ENCODE measurements around the gene OSGIN1. TPM values are rescaled to one million over a fixed set of nuclear protein-coding genes. Genes with fewer than 3 reads are reported as not detected.

Gene OSGIN1
- total RNA-seq, 2 experiments from 2014 or later: 2.1 to 2.6 TPM

DNA sequence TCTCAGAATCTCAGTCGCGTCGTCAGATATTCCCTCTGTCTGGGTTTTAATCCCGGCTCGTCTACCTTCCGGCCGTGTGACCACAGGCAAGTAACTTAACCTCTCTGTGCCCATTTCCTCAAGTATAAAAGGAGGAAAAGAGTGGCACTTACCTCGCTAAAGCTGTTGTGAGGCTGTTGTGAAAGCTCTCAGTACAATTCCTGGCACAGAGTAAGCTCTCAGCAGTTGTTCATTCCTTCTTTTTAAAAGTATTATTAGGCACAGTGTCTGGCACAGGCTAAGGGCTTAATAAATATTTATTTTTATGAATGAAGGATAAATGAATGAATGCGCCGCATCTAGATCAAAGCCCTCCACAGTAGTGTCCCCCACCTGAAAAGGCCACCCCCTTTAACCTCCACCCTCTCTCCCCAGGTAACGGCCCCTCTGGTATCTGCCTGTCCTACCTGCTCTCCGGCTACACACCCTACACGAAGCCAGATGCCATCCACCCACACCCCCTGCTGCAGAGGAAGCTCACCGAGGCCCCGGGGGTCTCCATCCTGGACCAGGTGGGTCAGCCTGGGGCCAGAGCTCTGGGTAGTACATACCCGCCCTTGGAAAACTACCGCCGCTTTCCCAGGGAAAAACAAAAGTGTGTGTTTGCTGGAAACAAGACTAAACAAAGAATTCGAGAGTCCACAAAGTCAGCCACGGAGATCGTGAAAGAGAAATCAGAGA is 6.0 kb downstream of the OSGIN1 start:
- Histone ChIP-seq H3K9me3 (ENCODE audit: control insufficient read depth in 1 of 2, insufficient read depth in 1 of 2, low read length in 2 of 2) (peaks cover 0 to 15% of the 10 kb centered on the region in 2 experiments), H3K27ac (ENCODE audit: low read depth in 1 of 2, low read length in 2 of 2) (no peak overlapping the region), H3K4me3 (ENCODE audit: low read length) (no peak overlapping the region), H3K36me3 (ENCODE audit: insufficient read depth, low read length) (no peaks in the 10 kb centered on the region), H3K4me1 (ENCODE audit: insufficient read depth, low read length) (peaks cover 5% of the 10 kb centered on the region), H3K27me3 (ENCODE audit: control insufficient read depth in 1 of 2, insufficient read depth in 2 of 2, low read length in 2 of 2) (peaks cover 21 to 23% of the 10 kb centered on the region in 2 experiments)
- intact Hi-C loops (cut with DNase I, micrococcal nuclease): loop anchor here in 1 of 2 experiments (5.0 kb wide), 2 partner anchors 103 to 548 kb away; no protein-coding TSS in a partner anchor
- no peak overlapping the region for H3K27ac Mint-ChIP-seq
- TF ChIP-seq, protein P1, sequence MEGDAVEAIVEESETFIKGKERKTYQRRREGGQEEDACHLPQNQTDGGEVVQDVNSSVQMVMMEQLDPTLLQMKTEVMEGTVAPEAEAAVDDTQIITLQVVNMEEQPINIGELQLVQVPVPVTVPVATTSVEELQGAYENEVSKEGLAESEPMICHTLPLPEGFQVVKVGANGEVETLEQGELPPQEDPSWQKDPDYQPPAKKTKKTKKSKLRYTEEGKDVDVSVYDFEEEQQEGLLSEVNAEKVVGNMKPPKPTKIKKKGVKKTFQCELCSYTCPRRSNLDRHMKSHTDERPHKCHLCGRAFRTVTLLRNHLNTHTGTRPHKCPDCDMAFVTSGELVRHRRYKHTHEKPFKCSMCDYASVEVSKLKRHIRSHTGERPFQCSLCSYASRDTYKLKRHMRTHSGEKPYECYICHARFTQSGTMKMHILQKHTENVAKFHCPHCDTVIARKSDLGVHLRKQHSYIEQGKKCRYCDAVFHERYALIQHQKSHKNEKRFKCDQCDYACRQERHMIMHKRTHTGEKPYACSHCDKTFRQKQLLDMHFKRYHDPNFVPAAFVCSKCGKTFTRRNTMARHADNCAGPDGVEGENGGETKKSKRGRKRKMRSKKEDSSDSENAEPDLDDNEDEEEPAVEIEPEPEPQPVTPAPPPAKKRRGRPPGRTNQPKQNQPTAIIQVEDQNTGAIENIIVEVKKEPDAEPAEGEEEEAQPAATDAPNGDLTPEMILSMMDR (IDR thresholded peaks at IDR 0.05): no peak
- POLR2A ChIA-PET: no interaction called here
- no peaks in the 10 kb centered on the region for H3K36me3 Mint-ChIP-seq (ENCODE audit: low read depth)
- peaks cover 25% of the 10 kb centered on the region for H3K27me3 Mint-ChIP-seq
- no peak for DNase-seq
- CTCF ChIA-PET: no interaction called here
- H3K4me1 Mint-ChIP-seq (ENCODE audit: low read depth): peaks cover 5% of the 10 kb centered on the region
- ATAC-seq (ENCODE audit: poor library complexity): no peak
- no peak overlapping the region for H3K4me3 Mint-ChIP-seq
- H3K9me3 Mint-ChIP-seq: no peaks in the 10 kb centered on the region

DNA sequence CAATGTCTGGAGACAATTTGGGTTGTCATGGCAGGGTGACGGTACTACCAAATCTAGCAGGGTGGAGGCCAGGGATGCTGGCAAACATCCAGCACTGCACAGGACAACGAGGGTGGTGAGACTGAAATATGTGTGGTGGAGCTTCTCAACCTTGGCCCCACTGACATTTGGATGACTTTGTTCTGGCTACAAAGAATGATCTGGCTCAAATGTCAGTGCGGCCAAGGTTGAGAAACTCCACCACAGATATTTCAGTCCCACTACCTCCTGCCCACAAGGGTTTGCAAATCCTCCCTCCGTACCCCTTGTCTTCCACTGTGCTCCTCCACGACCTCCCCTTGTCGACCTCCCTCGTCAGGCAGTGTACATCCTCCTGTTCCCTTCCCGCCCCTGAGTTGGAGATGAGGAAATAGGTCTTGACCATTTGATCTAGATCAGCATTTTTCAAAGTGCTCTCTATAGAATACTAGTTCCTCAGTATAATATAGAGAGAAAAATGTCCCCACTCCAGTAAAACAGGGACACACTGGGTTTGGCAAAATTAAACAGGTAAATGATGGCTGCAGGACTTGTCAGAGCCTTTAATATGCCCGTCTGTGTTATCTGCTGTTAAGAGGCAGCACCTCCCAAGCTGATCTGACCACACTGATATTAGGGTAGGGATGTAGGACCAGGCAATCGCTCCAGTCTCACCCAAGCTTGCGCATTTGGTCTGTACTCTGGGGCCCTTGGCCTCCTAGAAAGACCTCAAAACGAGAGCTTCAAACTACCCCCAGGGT is 6.8 kb downstream of the OSGIN1 start:
- Mint-ChIP-seq H3K36me3 (ENCODE audit: low read depth) (no peaks in the 10 kb centered on the region), H3K4me1 (ENCODE audit: low read depth) (no peaks in the 10 kb centered on the region), H3K9me3 (no peaks in the 10 kb centered on the region), H3K27ac (no peak overlapping the region), H3K4me3 (no peak overlapping the region), H3K27me3 (peaks cover 17% of the 10 kb centered on the region)
- TF ChIP-seq, protein P1 (IDR thresholded peaks at IDR 0.05): no peak
- Histone ChIP-seq H3K36me3 (ENCODE audit: insufficient read depth, low read length) (no peaks in the 10 kb centered on the region), H3K9me3 (ENCODE audit: control insufficient read depth in 1 of 2, insufficient read depth in 1 of 2, low read length in 2 of 2) (peaks cover 0 to 10% of the 10 kb centered on the region in 2 experiments), H3K27ac (ENCODE audit: low read depth in 1 of 2, low read length in 2 of 2) (no peak overlapping the region), H3K27me3 (ENCODE audit: control insufficient read depth in 1 of 2, insufficient read depth in 2 of 2, low read length in 2 of 2) (peaks cover 15% of the 10 kb centered on the region in 2 experiments), H3K4me3 (ENCODE audit: low read length) (no peak overlapping the region), H3K4me1 (ENCODE audit: insufficient read depth, low read length) (peaks cover 5% of the 10 kb centered on the region)
- ChIA-PET POLR2A (no interaction called here), CTCF (no interaction called here)
- DNase-seq: no peak
- no peak for ATAC-seq (ENCODE audit: poor library complexity)
- intact Hi-C loops (cut with DNase I, micrococcal nuclease): loop anchor here in 1 of 2 experiments (5.0 kb wide), 2 partner anchors 102 to 547 kb away; no protein-coding TSS in a partner anchor

DNA sequence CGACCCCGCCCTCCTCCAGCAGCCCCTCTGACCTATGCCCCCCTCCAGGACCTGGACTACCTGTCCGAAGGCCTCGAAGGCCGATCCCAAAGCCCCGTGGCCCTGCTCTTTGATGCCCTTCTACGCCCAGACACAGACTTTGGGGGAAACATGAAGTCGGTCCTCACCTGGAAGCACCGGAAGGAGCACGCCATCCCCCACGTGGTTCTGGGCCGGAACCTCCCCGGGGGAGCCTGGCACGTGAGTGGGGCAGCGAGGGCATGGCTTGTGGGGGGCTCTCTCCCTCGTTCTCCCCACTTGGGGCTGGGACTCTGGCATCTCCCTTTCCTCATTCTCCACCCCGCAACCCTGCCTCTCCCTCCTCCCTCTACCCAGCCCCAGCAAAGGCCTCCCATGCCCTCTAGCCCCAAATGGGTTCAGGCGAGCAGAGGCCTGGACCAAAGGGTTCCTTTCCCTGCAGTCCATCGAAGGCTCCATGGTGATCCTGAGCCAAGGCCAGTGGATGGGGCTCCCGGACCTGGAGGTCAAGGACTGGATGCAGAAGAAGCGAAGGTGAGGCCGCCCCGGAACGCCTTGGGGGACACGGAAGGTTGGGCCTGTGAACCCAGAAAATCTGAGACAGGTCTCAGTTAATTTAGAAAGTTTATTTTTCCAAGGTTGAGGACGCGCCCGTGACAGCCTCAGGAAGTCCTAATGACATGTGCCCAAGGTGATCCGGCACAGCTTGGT is 7.6 kb downstream of the OSGIN1 start:
- Histone ChIP-seq H3K4me3 (ENCODE audit: low read length) (no peak overlapping the region), H3K27me3 (ENCODE audit: control insufficient read depth in 1 of 2, insufficient read depth in 2 of 2, low read length in 2 of 2) (peaks cover 7% of the 10 kb centered on the region in 2 experiments), H3K9me3 (ENCODE audit: control insufficient read depth in 1 of 2, insufficient read depth in 1 of 2, low read length in 2 of 2) (peaks cover 0 to 6% of the 10 kb centered on the region in 2 experiments), H3K36me3 (ENCODE audit: insufficient read depth, low read length) (no peaks in the 10 kb centered on the region), H3K4me1 (ENCODE audit: insufficient read depth, low read length) (peaks cover 5% of the 10 kb centered on the region), H3K27ac (ENCODE audit: low read depth in 1 of 2, low read length in 2 of 2) (no peak overlapping the region)
- H3K27me3 Mint-ChIP-seq: peaks cover 8% of the 10 kb centered on the region
- no peaks in the 10 kb centered on the region for H3K4me1 Mint-ChIP-seq (ENCODE audit: low read depth)
- POLR2A ChIA-PET: interaction anchor here (0.6 kb wide), 1 partner anchor 24 kb away, joined by 4 read pairs; no protein-coding TSS in a partner anchor
- no peak overlapping the region for H3K4me3 Mint-ChIP-seq
- DNase-seq: no peak
- TF ChIP-seq, protein P1 (IDR thresholded peaks at IDR 0.05): no peak
- intact Hi-C loops (cut with DNase I, micrococcal nuclease): no loop called here
- no peaks in the 10 kb centered on the region for H3K9me3 Mint-ChIP-seq
- ATAC-seq (ENCODE audit: poor library complexity): no peak
- CTCF ChIA-PET: no interaction called here
- H3K27ac Mint-ChIP-seq: no peak overlapping the region
- no peaks in the 10 kb centered on the region for H3K36me3 Mint-ChIP-seq (ENCODE audit: low read depth)
